ENCODE results near the gene HOOK2. TPM values are rescaled to one million over a fixed set of nuclear protein-coding genes. Genes with fewer than 3 reads are reported as not detected.
A peak's percentile ranks its signal among the peaks of the same experiment; 100 is the strongest.

Gene HOOK2
- total and polyA plus RNA-seq, 2 of the 4 experiments (the other 2 are of a cell fraction): 7.5 to 21.6 TPM

DNA sequence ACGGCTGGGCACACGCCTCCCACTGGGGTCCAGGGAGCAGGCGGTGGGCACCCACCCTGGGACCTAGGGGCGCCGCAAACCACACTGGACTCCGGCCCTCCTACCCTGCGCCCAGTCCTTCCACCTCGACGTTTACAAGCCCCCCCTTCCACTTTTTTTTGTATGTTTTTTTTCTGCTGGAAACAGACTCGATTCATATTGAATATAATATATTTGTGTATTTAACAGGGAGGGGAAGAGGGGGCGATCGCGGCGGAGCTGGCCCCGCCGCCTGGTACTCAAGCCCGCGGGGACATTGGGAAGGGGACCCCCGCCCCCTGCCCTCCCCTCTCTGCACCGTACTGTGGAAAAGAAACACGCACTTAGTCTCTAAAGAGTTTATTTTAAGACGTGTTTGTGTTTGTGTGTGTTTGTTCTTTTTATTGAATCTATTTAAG is 17.5 kb upstream of the HOOK2 start:
- peak overlapping the region; percentile 95 for H3K14ac ChIP-seq (replicated peaks; ENCODE audit: low read depth, low read length)
- H3K56ac ChIP-seq (ENCODE audit: extremely low read depth, insufficient read depth, low read length): peak overlapping the region; percentile 70
- peak overlapping the region; percentile 97 for H2AK9ac ChIP-seq (replicated peaks; ENCODE audit: low read depth, low read length, poor library complexity)
- H3K4me2 ChIP-seq (ENCODE audit: low read depth, low read length): peak overlapping the region; percentile 88
- no peak overlapping the region for H2BK15ac ChIP-seq (ENCODE audit: low read depth, low read length)
- peak overlapping the region; percentile 92 for H2BK5ac ChIP-seq (ENCODE audit: low read depth, low read length, poor library complexity, severe bottlenecking)
- no peaks in the 10 kb centered on the region; the same call in none of the 2 replicates for H3K9me1 ChIP-seq (ENCODE audit: insufficient read depth, low read length)
- TF ChIP-seq CEBPB (IDR thresholded peaks at IDR 0.05; ENCODE audit: low read depth, low read length): no peak
- peak; percentile 32; the same call in 1 of the 2 replicates for TF ChIP-seq MAZ (IDR thresholded peaks at IDR 0.05; ENCODE audit: borderline replicate concordance, low read depth, low read length)
- peak; percentile 44; the same call in 1 of the 2 replicates for TF ChIP-seq FOS (IDR thresholded peaks at IDR 0.05; ENCODE audit: low read depth, low read length)
- H3K27ac ChIP-seq (ENCODE audit: insufficient read depth, low read length): peak overlapping the region; percentile 85
- intact Hi-C loops (cut with micrococcal nuclease) (no loop called here), in situ Hi-C loops (cut with MboI; ENCODE audit: low sequenced_read_pairs) (loop anchor here (25.0 kb wide), 1 partner anchor 1044 kb away; no protein-coding TSS in a partner anchor), dilution Hi-C loops (cut with HindIII; ENCODE audit: low sequenced_read_pairs, unreplicated experiment) (no loop called here)
- H3K4me3 ChIP-seq (ENCODE audit: insufficient read depth, low read depth, low read length): peak overlapping the region; percentile 97
- no peaks in the 10 kb centered on the region for H3K27me3 ChIP-seq (ENCODE audit: control insufficient read depth, insufficient read depth, low read length)
- no CpG with 5 or more reads among the region's 22 CpGs for WGBS, 2 experiments (ENCODE audit: extremely low coverage in 2 of 2, insufficient read length in 1 of 2)
- H3K79me1 ChIP-seq (ENCODE audit: low read depth in 1 of 2, low read length in 2 of 2): peaks cover 0 to 39% of the 10 kb centered on the region in 2 experiments; a peak in 2 of 4 replicates
- POLR2A ChIA-PET (ENCODE audit: unreplicated experiment): interaction anchor here (0.6 to 2.4 kb wide), 5 partner anchors 10 to 243 kb away, joined by 3 to 11 read pairs (median 5); no protein-coding TSS in a partner anchor
- peak overlapping the region; percentile 81 for H2AFZ ChIP-seq (replicated peaks; ENCODE audit: low read length, poor library complexity)
- H3K4me1 ChIP-seq (ENCODE audit: control insufficient read depth, insufficient read depth, low read length): peaks cover 19% of the 10 kb centered on the region
- H4K8ac ChIP-seq (ENCODE audit: low read depth in 2 of 2, low read length in 2 of 2): peak overlapping the region; percentile 10 to 88; a peak in 2 of 4 replicates
- CTCF ChIA-PET: interaction anchor here (1.1 to 3.0 kb wide), 5 partner anchors 15 to 35 kb away, joined by 3 to 14 read pairs (median 8); no protein-coding TSS in a partner anchor
- H2AK5ac ChIP-seq (ENCODE audit: low read depth, low read length): peak overlapping the region; percentile 72
- peak overlapping the region; percentile 17; the same call in 1 of the 2 replicates for H2BK120ac ChIP-seq (ENCODE audit: low read depth, low read length)
- no TSS peak for BruUV-seq (replicated peaks)
- H3K9me3 ChIP-seq (ENCODE audit: control insufficient read depth, insufficient read depth, low read length): no peaks in the 10 kb centered on the region
- peak overlapping the region; percentile 64; the same call in 1 of the 2 replicates for H4K91ac ChIP-seq (ENCODE audit: insufficient read depth, low read depth, low read length)
- ATAC-seq (ENCODE audit: low read depth) (no peak), DNase-seq (no peak)
- H4K5ac ChIP-seq (ENCODE audit: low read depth, low read length): peak overlapping the region; percentile 62; the same call in 1 of the 2 replicates
- H3K18ac ChIP-seq (ENCODE audit: low read depth, low read length): peak overlapping the region; percentile 64; the same call in 1 of the 2 replicates
- H3K23ac ChIP-seq (ENCODE audit: low read depth, low read length): peak overlapping the region; percentile 69
- H3K36me3 ChIP-seq (ENCODE audit: control insufficient read depth, insufficient read depth, low read length): no peaks in the 10 kb centered on the region
- peaks cover 20% of the 10 kb centered on the region for H4K20me1 ChIP-seq (ENCODE audit: insufficient read depth, low read length)
- peak overlapping the region; percentile 80 for H3K9ac ChIP-seq (ENCODE audit: low read depth, low read length)
- H3K4ac ChIP-seq (ENCODE audit: low read depth, low read length): peak overlapping the region; percentile 83
- no peak overlapping the region for H2BK20ac ChIP-seq (ENCODE audit: low read depth, low read length)
